Endothelial cell of umbilical vein (primary cell): ENCODE measurements around the gene SEMA4G.

Experiments used
- CTCF ChIP-seq, 2 donors: IDR thresholded peaks; 1 replicate in 1 of 2; 2 replicates in 1 of 2; pipeline ENCODE4 v1.5.1; 2011; ENCODE audit warnings: low read length in 2 of 2, mild to moderate bottlenecking in 2 of 2, moderate library complexity in 2 of 2, control low read depth in 1 of 2, inconsistent platforms in 1 of 2, low read depth in 1 of 2; ENCODE audit not compliant: insufficient read depth in 1 of 2; ENCODE audit errors: extremely low read depth in 1 of 2
- POLR2A ChIP-seq: IDR thresholded peaks from 2 replicates; pipeline ENCODE4 v1.6.1; 2012; ENCODE audit warnings: low read depth, mild to moderate bottlenecking, control low read depth, low read length

DNA sequence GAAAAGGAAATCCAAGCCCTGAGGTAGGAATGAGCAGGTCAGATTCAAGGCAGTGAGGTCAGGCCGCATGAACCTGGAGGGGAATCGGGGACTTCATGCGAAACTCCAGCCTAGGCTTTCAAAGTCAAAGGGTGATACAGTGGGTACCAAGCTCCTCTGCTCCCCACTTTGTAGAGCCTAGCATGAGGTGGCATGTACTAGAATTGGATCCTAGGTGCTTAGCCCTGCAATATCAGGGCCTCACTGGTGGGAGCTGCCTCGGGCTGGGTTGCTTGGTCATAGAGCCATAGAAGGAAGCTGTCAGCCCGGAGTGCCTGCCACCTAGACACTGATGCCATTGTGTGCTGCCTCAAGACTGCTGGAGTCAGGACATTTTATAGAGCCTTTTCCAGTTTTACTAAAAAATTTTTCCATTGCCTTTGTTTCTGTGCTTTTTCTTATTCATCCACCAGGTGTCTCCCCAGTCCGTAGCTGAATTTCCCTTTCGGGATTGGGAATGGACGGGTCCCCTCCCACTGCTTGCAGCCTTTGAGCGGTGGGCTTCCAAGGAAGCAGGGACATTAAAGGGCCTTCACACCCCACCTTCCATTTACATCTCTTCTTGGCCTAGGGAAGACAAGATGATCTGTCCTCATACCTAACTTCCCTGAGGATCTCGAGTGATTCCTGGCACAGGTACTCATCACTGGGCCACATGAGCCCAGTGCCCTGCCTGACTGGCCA is 24.8 kb downstream of the SEMA4G start:
- TF ChIP-seq POLR2A = no peak
- peak; percentile 60 to 63 for TF ChIP-seq CTCF (IDR thresholded peaks at IDR 0.05; ENCODE audit: extremely low read depth in 1 of 2, insufficient read depth in 1 of 2, low read depth in 1 of 2, low read length in 2 of 2)
